Left lung (tissue), 14 donors: ENCODE data around the gene CLCN3. TPM values are rescaled to one million over a fixed set of nuclear protein-coding genes. Genes with fewer than 3 reads are reported as not detected.
A peak's percentile ranks its signal among the peaks of the same experiment; 100 is the strongest.
"Not testable (repeated sequence)": the region's sequence is repeated elsewhere in the genome, so short reads cannot be mapped to it uniquely, and the experiment has no call there.

Experiments
- ATAC-seq: fragments of 200-7000 bp; cut with Tn5 transposase; one replicate; pipeline ENCODE4 v1.9.1; 2020; ENCODE audit warnings: moderate library complexity
- DNase-seq, 4 donors: peaks; one replicate each; pipeline ENCODE4 v3.0.0-alpha.2; 2013 to 2020
- H3K27ac ChIP-seq, 2 donors: fragments of 200-600 bp; sonication (generic) in 1 of 2; one replicate each; pipeline versions ENCODE4 v1.5.0 to v1.8.0; 2020 to 2021
- H3K27me3 ChIP-seq, 2 donors: fragments of 200-600 bp; sonication (generic) in 1 of 2; one replicate each; pipeline versions ENCODE4 v1.5.0 to v1.8.0; 2020 to 2021
- H3K36me3 ChIP-seq, 2 donors: fragments of 200-600 bp; sonication (generic) in 1 of 2; one replicate each; pipeline versions ENCODE4 v1.5.0 to v1.8.0; 2020 to 2021
- H3K4me1 ChIP-seq, 2 donors: fragments of 200-600 bp; one replicate each; pipeline ENCODE4 v1.8.0; 2021
- H3K4me3 ChIP-seq, 2 donors: fragments of 200-600 bp; sonication (generic) in 1 of 2; one replicate each; pipeline versions ENCODE4 v1.5.0 to v1.8.0; 2020 to 2021; ENCODE audit warnings: mild to moderate bottlenecking in 1 of 2
- H3K9me3 ChIP-seq, 2 donors: fragments of 200-600 bp; sonication (generic) in 1 of 2; one replicate each; pipeline versions ENCODE4 v1.5.0 to v1.8.0; 2020 to 2021
- intact Hi-C, 2 donors: fragments of 100-400 bp; cut with DNase I; formaldehyde crosslinking; loops; one replicate each; pipeline versions ENCODE4 v1.11.2 to v1.14.2; 2022
- long read RNA-seq, 12 donors: library from polyadenylated mRNA in 2 of 12; unstranded in 2 of 12; transcript quantifications; one replicate each; pipeline ENCODE4 v2.0.0 and lab custom pipeline, GENCODE V29; 2019 to 2026
- polyA plus RNA-seq, 6 donors: library from polyadenylated mRNA; unstranded; fragments of 120-200 nt; gene quantifications; one replicate each; pipeline ENCODE4 v1.2.1, GENCODE V29; 2013; ENCODE audit not compliant: insufficient read length in 6 of 6
- total RNA-seq, 2 donors: library from RNA; stranded (reverse); fragmentation: NEBNext Ultra II Directional; extraction: Animal tissue kit (Norgen Biotek cat#: 25700); gene quantifications; one replicate each; pipeline ENCODE4 v1.2.1, GENCODE V29; 2021
- TF ChIP-seq, protein P1 (sequence below), 2 donors: fragments of 200-600 bp; sonication (generic) in 1 of 2; IDR thresholded peaks; one replicate each; pipeline versions ENCODE4 v1.5.0 to v1.8.0; 2021; ENCODE audit warnings: antibody characterized with exemption in 2 of 2
- donor health status: DM: no; HTN: yes; CAD: no.
- donor health status: DM: no; HTN: no; CAD: no.

The CLCN3 gene
- total RNA-seq (10 to 100 TPM; 48.1 to 49.4 TPM), polyA plus RNA-seq (10 to 100 TPM; 61.1 to 78.2 (median 66.6) TPM)
- long read RNA-seq, donor 1, full-length matches to known transcripts = 10 of 51 reads
- long read RNA-seq, donor 1, partial matches to known transcripts = 41 of 51 reads
- long read RNA-seq, donor 1, other reads (novel, unspliced or antisense) = 0 of 51 reads
- long read RNA-seq, donor 2, full-length matches to known transcripts = 8 of 31 reads
- long read RNA-seq, donor 2, partial matches to known transcripts = 23 of 31 reads
- long read RNA-seq, donor 2, other reads (novel, unspliced or antisense) = 0 of 31 reads
- long read RNA-seq, donor 3, full-length matches to known transcripts = 2 of 9 reads
- long read RNA-seq, donor 3, partial matches to known transcripts = 7 of 9 reads
- long read RNA-seq, donor 3, other reads (novel, unspliced or antisense) = 0 of 9 reads
- long read RNA-seq, donor 4, full-length matches to known transcripts = 1 of 8 reads
- long read RNA-seq, donor 4, partial matches to known transcripts = 6 of 8 reads
- long read RNA-seq, donor 4, other reads (novel, unspliced or antisense) = 1 of 8 reads
- long read RNA-seq, donor 5, full-length matches to known transcripts = 6 of 32 reads
- long read RNA-seq, donor 5, partial matches to known transcripts = 26 of 32 reads
- long read RNA-seq, donor 5, other reads (novel, unspliced or antisense) = 0 of 32 reads
- long read RNA-seq, donor 6, full-length matches to known transcripts = 6 of 12 reads
- long read RNA-seq, donor 6, partial matches to known transcripts = 6 of 12 reads
- long read RNA-seq, donor 6, other reads (novel, unspliced or antisense) = 0 of 12 reads
- long read RNA-seq, donor 7 = 0 reads
- long read RNA-seq, donor 8, full-length matches to known transcripts = 5 of 153 reads
- long read RNA-seq, donor 8, partial matches to known transcripts = 84 of 153 reads
- long read RNA-seq, donor 8, other reads (novel, unspliced or antisense) = 64 of 153 reads
- long read RNA-seq, donor 9 = 0 reads
- long read RNA-seq, donor 10, partial matches to known transcripts = 5 of 6 reads
- long read RNA-seq, donor 10, other reads (novel, unspliced or antisense) = 1 of 6 reads
- long read RNA-seq, donor 11, full-length matches to known transcripts = 11 of 84 reads
- long read RNA-seq, donor 11, partial matches to known transcripts = 73 of 84 reads
- long read RNA-seq, donor 11, other reads (novel, unspliced or antisense) = 0 of 84 reads
- long read RNA-seq, donor 12, full-length matches to known transcripts = 4 of 23 reads
- long read RNA-seq, donor 12, partial matches to known transcripts = 19 of 23 reads
- long read RNA-seq, donor 12, other reads (novel, unspliced or antisense) = 0 of 23 reads

DNA sequence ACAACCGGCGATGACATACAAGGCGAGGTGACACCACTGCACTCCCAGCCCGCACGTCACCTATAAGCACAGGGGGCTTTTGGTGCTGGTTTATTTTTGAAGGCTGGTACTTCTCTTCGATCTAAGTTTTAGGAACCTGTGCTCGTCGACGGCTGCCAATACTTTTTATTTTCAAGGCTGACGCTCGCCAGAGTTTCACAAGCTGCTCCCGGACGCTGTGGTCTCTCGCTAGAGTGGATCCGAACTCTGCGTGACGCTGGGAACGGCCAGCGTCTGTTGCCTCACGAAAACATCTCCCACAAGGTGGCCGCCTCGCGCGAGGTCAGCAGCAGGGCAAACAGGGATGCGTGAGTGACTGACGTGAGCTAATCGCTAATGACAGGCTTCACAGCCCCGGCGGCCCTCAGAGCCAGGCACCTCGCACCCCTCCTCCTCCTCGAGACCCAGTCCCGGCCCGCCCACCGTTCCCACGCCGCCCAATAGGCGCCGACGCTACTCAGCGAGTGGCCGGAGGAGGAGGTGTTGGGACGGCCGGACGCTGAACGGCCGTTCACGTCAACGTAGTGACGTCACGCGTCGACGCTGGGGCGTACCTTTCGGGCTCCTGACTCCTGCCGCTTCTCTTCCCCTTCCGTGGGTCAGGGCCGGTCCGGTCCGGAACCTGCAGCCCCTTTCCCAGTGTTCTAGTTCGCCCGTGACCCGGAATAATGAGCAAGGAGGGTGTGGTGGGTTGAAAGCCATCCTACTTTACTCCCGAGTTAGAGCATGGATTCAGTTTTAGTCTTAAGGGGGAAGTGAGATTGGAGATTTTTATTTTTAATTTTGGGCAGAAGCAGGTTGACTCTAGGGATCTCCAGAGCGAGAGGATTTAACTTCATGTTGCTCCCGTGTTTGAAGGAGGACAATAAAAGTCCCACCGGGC lies at the start of gene CLCN3:
TSS of gene CLCN3 (plus strand) at position 621 of the 922 bp plus-strand sequence. CDS start 15,351 bp downstream, outside the sequence.
- Histone ChIP-seq H3K27ac (peak within 1 kb of the TSS; percentile 93 to 95), H3K4me1 (peaks cover 4 to 28% of the 10 kb centered on the region in 2 donors), H3K4me3 (peak within 1 kb of the TSS; percentile 50 to 74), H3K36me3 (no peaks in the 10 kb centered on the region), H3K9me3 (no peaks in the 10 kb centered on the region), H3K27me3 (no peaks in the 10 kb centered on the region)
- intact Hi-C loops = loop anchor here in 1 of 2 donors (10.0 kb wide), 1 partner anchor 135 kb away; the partner anchor contains the start of gene HPF1
- ATAC-seq (peak; percentile 98), DNase-seq (peak; percentile 97 to 100 (median 100))
- TF ChIP-seq, protein P1, sequence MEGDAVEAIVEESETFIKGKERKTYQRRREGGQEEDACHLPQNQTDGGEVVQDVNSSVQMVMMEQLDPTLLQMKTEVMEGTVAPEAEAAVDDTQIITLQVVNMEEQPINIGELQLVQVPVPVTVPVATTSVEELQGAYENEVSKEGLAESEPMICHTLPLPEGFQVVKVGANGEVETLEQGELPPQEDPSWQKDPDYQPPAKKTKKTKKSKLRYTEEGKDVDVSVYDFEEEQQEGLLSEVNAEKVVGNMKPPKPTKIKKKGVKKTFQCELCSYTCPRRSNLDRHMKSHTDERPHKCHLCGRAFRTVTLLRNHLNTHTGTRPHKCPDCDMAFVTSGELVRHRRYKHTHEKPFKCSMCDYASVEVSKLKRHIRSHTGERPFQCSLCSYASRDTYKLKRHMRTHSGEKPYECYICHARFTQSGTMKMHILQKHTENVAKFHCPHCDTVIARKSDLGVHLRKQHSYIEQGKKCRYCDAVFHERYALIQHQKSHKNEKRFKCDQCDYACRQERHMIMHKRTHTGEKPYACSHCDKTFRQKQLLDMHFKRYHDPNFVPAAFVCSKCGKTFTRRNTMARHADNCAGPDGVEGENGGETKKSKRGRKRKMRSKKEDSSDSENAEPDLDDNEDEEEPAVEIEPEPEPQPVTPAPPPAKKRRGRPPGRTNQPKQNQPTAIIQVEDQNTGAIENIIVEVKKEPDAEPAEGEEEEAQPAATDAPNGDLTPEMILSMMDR (IDR thresholded peaks at IDR 0.05) = peak in 1 of 2 donors; percentile 27

DNA sequence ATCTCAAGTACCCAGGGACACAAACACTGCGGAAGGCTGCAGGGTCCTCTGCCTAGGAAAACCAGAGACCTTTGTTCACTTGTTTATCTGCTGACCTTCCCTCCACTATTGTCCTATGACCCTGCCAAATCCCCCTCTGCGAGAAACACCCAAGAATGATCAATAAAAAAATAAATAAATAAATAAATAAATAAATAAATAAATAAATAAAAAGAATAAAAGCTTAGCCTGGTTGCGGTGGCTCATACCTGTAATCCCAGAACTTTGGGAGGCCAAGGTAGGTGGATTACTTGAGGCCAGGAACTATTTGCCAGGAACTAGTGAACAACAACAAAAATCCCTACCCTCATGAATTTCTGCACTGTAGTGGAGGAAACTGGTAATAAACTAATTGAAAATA lies 49.4 kb upstream of the CLCN3 start:
- H3K27me3 ChIP-seq, H3K27ac ChIP-seq, H3K4me1 ChIP-seq, H3K4me3 ChIP-seq, ATAC-seq, DNase-seq, intact Hi-C loops, H3K9me3 ChIP-seq: not testable (repeated sequence)
- H3K36me3 ChIP-seq = peaks cover 0 to 28% of the 10 kb centered on the region in 2 donors

DNA sequence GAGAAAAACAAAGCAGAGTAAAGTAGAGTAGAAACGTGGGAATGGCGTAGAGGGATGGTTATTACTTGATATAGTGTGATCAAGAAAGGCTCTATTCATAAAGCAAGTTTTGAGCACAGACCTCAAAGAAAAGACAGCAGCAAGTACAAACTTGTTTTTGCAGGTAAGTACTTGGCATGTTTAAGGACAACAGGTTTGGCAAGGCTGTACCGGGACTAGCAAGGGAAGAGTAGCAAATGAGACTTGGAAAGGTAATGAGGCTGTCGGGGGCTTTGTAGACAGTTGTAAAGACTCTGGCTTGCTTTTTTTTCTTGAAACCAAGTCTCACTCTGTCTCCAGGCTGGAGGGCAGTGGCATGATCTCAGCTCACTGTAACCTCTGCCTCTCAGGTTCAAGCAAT lies 48.9 kb upstream of the CLCN3 start:
- H3K27ac ChIP-seq = no peak overlapping the region
- no peak overlapping the region for H3K4me3 ChIP-seq
- peaks cover 0 to 33% of the 10 kb centered on the region in 2 donors for H3K36me3 ChIP-seq
- H3K9me3 ChIP-seq = no peaks in the 10 kb centered on the region
- ATAC-seq (no peak), DNase-seq (no peak)
- H3K4me1 ChIP-seq = peaks cover 0 to 4% of the 10 kb centered on the region in 2 donors
- TF ChIP-seq, protein P1 (IDR thresholded peaks at IDR 0.05) = no peak
- intact Hi-C loops = no loop called here
- H3K27me3 ChIP-seq = no peaks in the 10 kb centered on the region

DNA sequence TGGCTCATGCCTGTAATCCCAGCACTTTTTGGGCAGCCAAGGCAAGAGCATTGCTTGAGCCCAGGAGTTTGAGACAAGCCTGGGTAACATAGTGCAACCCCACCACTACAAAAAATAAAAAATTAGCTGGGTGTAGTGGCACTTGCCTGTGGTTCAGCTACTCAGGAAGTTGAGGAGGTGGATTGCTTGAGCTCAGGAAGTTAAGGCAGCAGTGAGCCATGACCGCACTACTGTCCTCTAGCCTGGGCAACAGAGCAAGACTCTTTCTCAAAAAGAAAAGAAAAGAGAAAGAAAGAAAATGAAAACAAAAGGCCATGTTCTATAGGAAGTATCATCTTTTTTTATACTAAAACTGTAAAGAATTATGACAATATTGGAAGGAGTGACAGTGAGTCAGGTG lies 46.5 kb upstream of the CLCN3 start:
- Histone ChIP-seq H3K27ac (no peak overlapping the region), H3K36me3 (peaks cover 0 to 39% of the 10 kb centered on the region in 2 donors), H3K4me3 (no peak overlapping the region), H3K27me3 (no peaks in the 10 kb centered on the region), H3K4me1 (no peaks in the 10 kb centered on the region), H3K9me3 (no peaks in the 10 kb centered on the region)
- intact Hi-C loops = no loop called here
- ATAC-seq (no peak), DNase-seq (no peak)
- TF ChIP-seq, protein P1 (IDR thresholded peaks at IDR 0.05) = no peak
